8988T (cell line): Measurements from ENCODE around the gene LTBP4.

Source experiments
- DNase-seq: peaks from one replicate; pipeline ENCODE4 v3.0.0; 2011

LTBP4 gene

GRCh38 chr19:40597329-40597838 lies 3.8 kb upstream of the LTBP4 start:
- DNase-seq: no peak

- DNase-seq: peak; percentile 81
Measured at GRCh38 chr19:40598121-40598917, 2.9 kb upstream of the LTBP4 start.

GRCh38 chr19:40598918-40599307 lies 2.3 kb upstream of the LTBP4 start:
- no peak for DNase-seq

DNA sequence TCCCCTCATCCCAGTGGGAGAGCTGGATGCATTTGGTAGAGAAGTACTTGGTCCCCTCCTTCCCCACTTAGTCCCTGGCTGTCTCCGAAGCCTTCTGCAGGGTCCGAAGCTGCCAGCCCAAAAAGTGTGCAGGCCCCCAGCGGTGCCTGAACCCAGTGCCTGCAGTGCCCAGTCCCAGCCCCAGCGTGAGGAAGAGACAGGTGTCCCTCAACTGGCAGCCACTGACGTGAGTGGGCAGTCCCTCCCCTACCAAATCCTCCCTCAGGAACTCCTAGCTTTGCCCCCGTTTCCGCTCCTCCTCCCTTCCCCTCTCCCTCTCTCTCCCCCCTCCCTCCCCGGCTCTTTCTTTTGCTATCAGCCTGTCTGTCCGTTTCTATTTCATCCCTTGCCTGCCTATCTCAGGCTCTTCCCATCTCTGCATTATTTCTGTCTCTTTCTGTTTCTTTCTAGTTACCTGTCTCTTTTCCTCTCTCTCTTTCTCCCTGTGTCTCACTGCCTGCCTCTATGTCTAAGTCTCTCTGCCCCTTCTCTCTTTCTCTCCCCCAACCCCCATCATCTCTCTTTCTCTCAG lies 1.8 kb upstream of the LTBP4 start:
- DNase-seq: no peak

- no peak for DNase-seq
Measured at GRCh38 chr19:40599902-40600569, 1.1 kb upstream of the LTBP4 start.

- DNase-seq: no peak
Measured at GRCh38 chr19:40600570-40601133, 517 bp upstream of the LTBP4 start.

DNA sequence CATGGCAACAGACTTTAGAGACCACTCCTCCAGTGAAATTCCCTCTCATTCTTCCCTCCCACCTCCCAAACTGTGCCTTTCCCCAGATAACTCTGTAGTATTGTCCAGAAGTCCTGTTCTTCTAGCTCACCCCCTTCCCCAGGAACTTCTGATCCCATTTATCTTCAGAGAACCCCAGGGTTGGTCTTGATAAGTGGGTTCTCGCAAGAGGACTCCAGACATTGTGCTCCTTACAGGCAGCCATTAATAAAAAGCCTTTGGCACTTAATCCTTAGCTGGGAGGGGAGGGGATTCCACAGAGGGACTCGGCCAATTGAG lies 1.9 kb downstream of the LTBP4 start:
- no peak for DNase-seq

GRCh38 chr19:40603389-40604170 lies 2.4 kb downstream of the LTBP4 start:
- DNase-seq: peak; percentile 88

- DNase-seq: no peak
Measured at GRCh38 chr19:40604171-40604646, 3.0 kb downstream of the LTBP4 start.

GRCh38 chr19:40604647-40605215 lies 3.6 kb downstream of the LTBP4 start:
- DNase-seq: no peak

- DNase-seq: peak; percentile 80
Measured at GRCh38 chr19:40605216-40605971, 4.2 kb downstream of the LTBP4 start.

- DNase-seq: no peak
Measured at GRCh38 chr19:40607311-40608239, 6.4 kb downstream of the LTBP4 start.

- no peak for DNase-seq
Measured at GRCh38 chr19:40608240-40608621, 7.1 kb downstream of the LTBP4 start.

DNA sequence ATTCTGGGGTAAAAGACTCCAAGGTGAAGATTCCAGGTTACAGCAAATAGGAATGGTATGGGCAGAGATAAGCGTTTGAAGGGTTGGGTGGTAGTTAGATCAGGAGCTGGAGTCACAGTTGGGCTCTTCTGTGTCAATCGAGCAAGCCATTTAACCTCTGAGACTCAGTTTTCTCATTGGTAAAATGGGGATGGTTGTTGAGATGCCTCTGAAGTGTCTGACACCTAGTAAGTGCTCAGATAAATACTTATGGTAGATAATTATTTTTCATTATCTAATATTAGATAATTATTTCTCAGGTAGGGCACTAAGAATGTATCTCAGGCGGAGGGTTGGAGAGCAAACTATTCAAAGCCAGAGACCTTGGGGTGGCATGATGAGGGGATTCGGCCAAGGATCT lies 7.8 kb downstream of the LTBP4 start:
- DNase-seq: no peak

GRCh38 chr19:40609561-40610395 lies 8.6 kb downstream of the LTBP4 start:
- peak; percentile 89 for DNase-seq

DNA sequence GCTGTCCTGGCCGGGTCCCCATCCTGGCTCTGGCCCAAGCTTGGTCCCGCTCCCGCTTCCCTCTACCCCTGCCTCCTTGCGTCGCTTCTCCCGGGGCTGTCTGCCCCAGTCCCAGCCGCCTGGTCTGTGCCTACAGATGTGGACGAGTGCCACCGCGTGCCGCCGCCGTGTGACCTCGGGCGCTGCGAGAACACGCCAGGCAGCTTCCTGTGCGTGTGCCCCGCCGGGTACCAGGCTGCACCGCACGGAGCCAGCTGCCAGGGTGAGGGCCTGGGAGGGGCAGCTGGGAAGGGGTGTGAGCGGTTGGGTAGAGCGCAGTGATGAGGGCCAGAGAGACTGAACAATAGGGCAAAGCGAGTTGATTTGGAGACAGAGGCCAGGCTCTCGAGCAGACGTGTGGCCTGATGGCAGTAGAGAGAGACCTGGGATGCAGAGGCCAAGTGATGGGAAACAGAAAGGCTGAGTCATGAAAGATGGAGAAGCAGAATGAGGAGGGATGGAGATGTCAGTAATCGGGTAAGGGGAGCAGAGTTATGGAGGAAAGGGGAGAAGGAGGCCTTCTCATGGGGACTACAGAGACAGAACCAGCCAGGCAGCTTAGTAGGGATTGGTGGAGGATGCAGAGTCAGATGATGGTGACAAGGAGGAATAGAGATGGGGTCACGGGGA lies 9.4 kb downstream of the LTBP4 start:
- no peak for DNase-seq

DNA sequence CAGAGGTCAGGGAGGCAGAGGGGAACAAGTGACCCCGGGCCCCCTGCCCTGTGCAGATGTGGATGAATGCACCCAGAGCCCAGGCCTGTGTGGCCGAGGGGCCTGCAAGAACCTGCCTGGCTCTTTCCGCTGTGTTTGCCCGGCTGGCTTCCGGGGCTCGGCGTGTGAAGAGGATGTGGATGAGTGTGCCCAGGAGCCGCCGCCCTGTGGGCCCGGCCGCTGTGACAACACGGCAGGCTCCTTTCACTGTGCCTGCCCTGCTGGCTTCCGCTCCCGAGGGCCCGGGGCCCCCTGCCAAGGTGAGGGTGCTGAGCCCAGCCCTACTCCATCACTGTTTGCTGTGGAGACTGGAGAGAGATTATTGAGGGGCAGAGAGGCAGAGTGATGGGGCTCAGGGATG lies 9.9 kb downstream of the LTBP4 start:
- DNase-seq: no peak

- DNase-seq: no peak
Measured at GRCh38 chr19:40611900-40612698, 10.9 kb downstream of the LTBP4 start.
